HFFc6 (cell line): ENCODE measurements around the gene TMEM86B. TPM values are rescaled to one million over a fixed set of nuclear protein-coding genes. Genes with fewer than 3 reads are reported as not detected.

Experiments
- DNase-seq: peaks from one replicate; pipeline ENCODE4 v3.0.0-alpha.2; 2018
- H3K27ac Mint-ChIP-seq: 2 replicates; pipeline ENCODE4 v1.8.0; 2020; ENCODE audit warnings: mild to moderate bottlenecking, mixed read lengths
- H3K27me3 Mint-ChIP-seq: 2 replicates; pipeline ENCODE4 v1.8.0; 2021; ENCODE audit warnings: mild to moderate bottlenecking, moderate library complexity, mixed read lengths; ENCODE audit not compliant: insufficient read depth
- H3K36me3 Mint-ChIP-seq: 2 replicates; pipeline ENCODE4 v1.8.0; 2021; ENCODE audit warnings: low read depth, mixed read lengths
- H3K4me1 Mint-ChIP-seq: 2 replicates; pipeline ENCODE4 v1.8.0; 2020; ENCODE audit warnings: low read depth, mixed read lengths
- H3K4me3 Mint-ChIP-seq: 2 replicates; pipeline ENCODE4 v1.8.0; 2020; ENCODE audit warnings: mild to moderate bottlenecking, moderate library complexity, mixed read lengths
- H3K9me3 Mint-ChIP-seq: 2 replicates; pipeline ENCODE4 v1.8.0; 2020; ENCODE audit warnings: mild to moderate bottlenecking, mixed read lengths
- CTCF ChIP-seq: fragments of 200-600 bp; sonication (generic); IDR thresholded peaks from 2 replicates; pipeline ENCODE4 v1.5.0; 2021; ENCODE audit warnings: antibody characterized with exemption, mild to moderate bottlenecking
- total RNA-seq, 6 experiments: library from RNA; stranded (reverse); fragmentation: NEBNext Ultra II Directional; extraction: Animal tissue kit (Norgen Biotek cat#: 25700); gene quantifications; 2 replicates in 1 of 6; 3 replicates in 5 of 6; pipeline ENCODE4 v1.2.3, GENCODE V29; 2021

The TMEM86B gene
- total RNA-seq, 6 experiments from 2014 or later = 1.8 to 2.7 (median 2.0) TPM

GRCh38 chr19:55242517-55242916 is 14.0 kb upstream of the TMEM86B start:
- TF ChIP-seq CTCF = no peak
- H3K36me3 Mint-ChIP-seq = peaks cover 10% of the 10 kb centered on the region
- no peak overlapping the region for H3K27ac Mint-ChIP-seq
- 0 out of 2 replicates have a peak, but pooled peaks cover 2% of the 10 kb centered on the region for H3K4me1 Mint-ChIP-seq
- H3K4me3 Mint-ChIP-seq = no peak overlapping the region
- peaks cover 1% of the 10 kb centered on the region; the same call in 1 of the 2 replicates for H3K27me3 Mint-ChIP-seq
- no peaks in the 10 kb centered on the region for H3K9me3 Mint-ChIP-seq
- DNase-seq = no peak

- no peak for TF ChIP-seq CTCF
- H3K4me1 Mint-ChIP-seq = no peaks in the 10 kb centered on the region
- peaks cover 10% of the 10 kb centered on the region for H3K36me3 Mint-ChIP-seq
- H3K9me3 Mint-ChIP-seq = no peaks in the 10 kb centered on the region
- DNase-seq = no peak
- H3K27ac Mint-ChIP-seq = no peak overlapping the region
- H3K4me3 Mint-ChIP-seq = no peak overlapping the region
- H3K27me3 Mint-ChIP-seq = peaks cover 1% of the 10 kb centered on the region; the same call in 1 of the 2 replicates
Observed at GRCh38 chr19:55241935-55242464, 13.4 kb upstream of the TMEM86B start.

- no peak overlapping the region for H3K4me3 Mint-ChIP-seq
- H3K27ac Mint-ChIP-seq = no peak overlapping the region
- no peak for TF ChIP-seq CTCF
- peaks cover 13% of the 10 kb centered on the region for H3K36me3 Mint-ChIP-seq
- no peaks in the 10 kb centered on the region for H3K4me1 Mint-ChIP-seq
- H3K27me3 Mint-ChIP-seq = peaks cover 1% of the 10 kb centered on the region; the same call in 1 of the 2 replicates
- DNase-seq = no peak
- H3K9me3 Mint-ChIP-seq = no peaks in the 10 kb centered on the region
Observed at GRCh38 chr19:55241143-55241934, 12.8 kb upstream of the TMEM86B start.

GRCh38 chr19:55240713-55241020 is 12.1 kb upstream of the TMEM86B start:
- Mint-ChIP-seq H3K27me3 (peaks cover 1% of the 10 kb centered on the region), H3K27ac (no peak overlapping the region), H3K9me3 (no peaks in the 10 kb centered on the region), H3K4me1 (no peaks in the 10 kb centered on the region), H3K4me3 (no peak overlapping the region), H3K36me3 (peaks cover 13% of the 10 kb centered on the region)
- no peak for TF ChIP-seq CTCF
- DNase-seq = no peak

- no peaks in the 10 kb centered on the region for H3K4me1 Mint-ChIP-seq
- H3K9me3 Mint-ChIP-seq = no peaks in the 10 kb centered on the region
- H3K4me3 Mint-ChIP-seq = no peak overlapping the region
- no peak for TF ChIP-seq CTCF
- H3K27ac Mint-ChIP-seq = no peak overlapping the region
- H3K36me3 Mint-ChIP-seq = peaks cover 21% of the 10 kb centered on the region
- DNase-seq = no peak
- peaks cover 1% of the 10 kb centered on the region for H3K27me3 Mint-ChIP-seq
Observed at GRCh38 chr19:55239004-55239403, 10.4 kb upstream of the TMEM86B start.
